Measurements from ENCODE around the gene SCO2. TPM values are rescaled to one million over a fixed set of nuclear protein-coding genes. Genes with fewer than 3 reads are reported as not detected.

Gene SCO2
- total and polyA plus RNA-seq, 4 donors = 0.37 to 9.3 (median 6.1) TPM

GRCh38 chr22:50487290-50488005 lies 38.0 kb downstream of the SCO2 start:
- no peak overlapping the region for H3K27ac ChIP-seq (ENCODE audit: low read depth in 1 of 2, low read length in 1 of 2)
- H3K36me3 ChIP-seq (ENCODE audit: control insufficient read depth in 4 of 4, insufficient read depth in 4 of 4, low read length in 4 of 4) = no peaks in the 10 kb centered on the region
- no peaks in the 10 kb centered on the region for H3K4me1 ChIP-seq (ENCODE audit: control insufficient read depth in 5 of 5, insufficient read depth in 5 of 5, low read length in 5 of 5)
- no peak overlapping the region for H3K4me3 ChIP-seq
- no peak for TF ChIP-seq CTCF (IDR thresholded peaks at IDR 0.05; ENCODE audit: control extremely low read depth, extremely low read depth)
- peaks cover 0 to 14% (median 4%) of the 10 kb centered on the region in 3 donors for H3K27me3 ChIP-seq (ENCODE audit: control insufficient read depth in 3 of 3, insufficient read depth in 3 of 3, low read length in 2 of 3)
- DNase-seq = no peak
- H3K9ac ChIP-seq (ENCODE audit: insufficient read depth in 1 of 2, low read length in 2 of 2) = no peak overlapping the region
- WGBS, 2 donors = 84% methylated on average over 23 of the region's 23 CpGs
- H3K9me3 ChIP-seq (ENCODE audit: control insufficient read depth in 4 of 4, insufficient read depth in 3 of 4, low read length in 3 of 4) = no peaks in the 10 kb centered on the region
- no peak for ATAC-seq (ENCODE audit: insufficient read depth, low FRiP score)

GRCh38 chr22:50486561-50487289 lies 38.7 kb downstream of the SCO2 start, which contains the start of gene MIOX:
Gene MIOX, plus strand, starts transcription at chr22:50486859. Its CDS starts 39 bp downstream, at chr22:50486898.
- Histone ChIP-seq H3K9ac (ENCODE audit: insufficient read depth in 1 of 2, low read length in 2 of 2) (no peak within 1 kb of the TSS), H3K27me3 (ENCODE audit: control insufficient read depth in 3 of 3, insufficient read depth in 3 of 3, low read length in 2 of 3) (peaks cover 0 to 18% (median 8%) of the 10 kb centered on the region in 3 donors), H3K9me3 (ENCODE audit: control insufficient read depth in 4 of 4, insufficient read depth in 3 of 4, low read length in 3 of 4) (no peaks in the 10 kb centered on the region), H3K4me1 (ENCODE audit: control insufficient read depth in 5 of 5, insufficient read depth in 5 of 5, low read length in 5 of 5) (peaks cover 0 to 5% (median 0%) of the 10 kb centered on the region in 5 donors), H3K36me3 (ENCODE audit: control insufficient read depth in 4 of 4, insufficient read depth in 4 of 4, low read length in 4 of 4) (no peaks in the 10 kb centered on the region), H3K4me3 (no peak within 1 kb of the TSS), H3K27ac (ENCODE audit: low read depth in 1 of 2, low read length in 1 of 2) (no peak within 1 kb of the TSS)
- ATAC-seq (ENCODE audit: insufficient read depth, low FRiP score) (no peak), DNase-seq (no peak)
- TF ChIP-seq CTCF (IDR thresholded peaks at IDR 0.05; ENCODE audit: control extremely low read depth, extremely low read depth) = no peak
- 75 to 83% methylated on average over 23 of the region's 23 CpGs for WGBS, 2 donors

- DNase-seq (no peak), ATAC-seq (ENCODE audit: insufficient read depth, low FRiP score) (no peak)
- no peak overlapping the region for H3K4me3 ChIP-seq
- H3K9me3 ChIP-seq (ENCODE audit: control insufficient read depth in 4 of 4, insufficient read depth in 3 of 4, low read length in 3 of 4) = no peaks in the 10 kb centered on the region
- TF ChIP-seq CTCF (IDR thresholded peaks at IDR 0.05; ENCODE audit: control extremely low read depth, extremely low read depth) = no peak
- H3K4me1 ChIP-seq (ENCODE audit: control insufficient read depth in 5 of 5, insufficient read depth in 5 of 5, low read length in 5 of 5) = peaks cover 0 to 5% (median 0%) of the 10 kb centered on the region in 5 donors
- 53 to 63% methylated on average over 29 of the region's 29 CpGs for WGBS, 2 donors
- H3K27ac ChIP-seq (ENCODE audit: low read depth in 1 of 2, low read length in 1 of 2) = no peak overlapping the region
- H3K27me3 ChIP-seq (ENCODE audit: control insufficient read depth in 3 of 3, insufficient read depth in 3 of 3, low read length in 2 of 3) = peaks cover 0 to 25% (median 9%) of the 10 kb centered on the region in 3 donors
- no peak overlapping the region for H3K9ac ChIP-seq (ENCODE audit: insufficient read depth in 1 of 2, low read length in 2 of 2)
- H3K36me3 ChIP-seq (ENCODE audit: control insufficient read depth in 4 of 4, insufficient read depth in 4 of 4, low read length in 4 of 4) = no peaks in the 10 kb centered on the region
These were observed 39.9 kb downstream of the SCO2 start for GRCh38 chr22:50485221-50486131.
